ENCODE measurements around the gene KCNA10.

GRCh38 chr1:110522560-110522959, 3.6 kb upstream of the KCNA10 start:
- TF ChIP-seq POLR2A (IDR thresholded peaks at IDR 0.05) (no peak), POLR2AphosphoS5 (IDR thresholded peaks at IDR 0.05) (no peak)
- TF ChIP-seq, protein P1, sequence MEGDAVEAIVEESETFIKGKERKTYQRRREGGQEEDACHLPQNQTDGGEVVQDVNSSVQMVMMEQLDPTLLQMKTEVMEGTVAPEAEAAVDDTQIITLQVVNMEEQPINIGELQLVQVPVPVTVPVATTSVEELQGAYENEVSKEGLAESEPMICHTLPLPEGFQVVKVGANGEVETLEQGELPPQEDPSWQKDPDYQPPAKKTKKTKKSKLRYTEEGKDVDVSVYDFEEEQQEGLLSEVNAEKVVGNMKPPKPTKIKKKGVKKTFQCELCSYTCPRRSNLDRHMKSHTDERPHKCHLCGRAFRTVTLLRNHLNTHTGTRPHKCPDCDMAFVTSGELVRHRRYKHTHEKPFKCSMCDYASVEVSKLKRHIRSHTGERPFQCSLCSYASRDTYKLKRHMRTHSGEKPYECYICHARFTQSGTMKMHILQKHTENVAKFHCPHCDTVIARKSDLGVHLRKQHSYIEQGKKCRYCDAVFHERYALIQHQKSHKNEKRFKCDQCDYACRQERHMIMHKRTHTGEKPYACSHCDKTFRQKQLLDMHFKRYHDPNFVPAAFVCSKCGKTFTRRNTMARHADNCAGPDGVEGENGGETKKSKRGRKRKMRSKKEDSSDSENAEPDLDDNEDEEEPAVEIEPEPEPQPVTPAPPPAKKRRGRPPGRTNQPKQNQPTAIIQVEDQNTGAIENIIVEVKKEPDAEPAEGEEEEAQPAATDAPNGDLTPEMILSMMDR (IDR thresholded peaks at IDR 0.05), result no peak
